ENCODE measurements around the gene TRIM32. TPM values are rescaled to one million over a fixed set of nuclear protein-coding genes. Genes with fewer than 3 reads are reported as not detected.

TRIM32 gene
- polyA plus RNA-seq, 1 experiment, result 35.1 TPM

DNA sequence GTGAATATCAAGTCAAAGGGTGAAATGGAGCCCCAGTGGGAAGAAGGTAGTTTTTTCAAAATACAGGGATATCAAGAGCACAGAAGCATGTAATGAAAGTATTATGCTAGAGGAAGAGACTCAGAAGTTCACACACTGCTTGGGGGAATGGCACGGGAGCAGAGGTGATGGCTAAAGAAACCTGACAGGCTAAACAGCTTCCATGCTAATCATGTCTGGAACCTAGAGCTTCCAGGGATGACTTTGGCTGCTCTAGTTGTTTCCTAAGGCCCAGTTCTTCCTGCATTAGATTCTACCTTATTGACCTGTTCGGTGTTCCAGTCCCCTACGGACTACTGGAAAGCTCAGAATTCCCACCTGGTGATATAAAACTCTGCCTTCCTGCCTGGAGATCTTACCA, 34.3 kb downstream of the TRIM32 start:
- no peak for DNase-seq (ENCODE audit: low read depth)
- CTCF ChIA-PET, result interaction anchor here (4.0 kb wide), 1 partner anchor 16 kb away, joined by 20 read pairs; no protein-coding TSS in a partner anchor
- POLR2A ChIA-PET, result no interaction called here
- no peaks in the 10 kb centered on the region for H3K27me3 ChIP-seq (ENCODE audit: control insufficient read depth, insufficient read depth, low read length)
- TF ChIP-seq, protein P1, sequence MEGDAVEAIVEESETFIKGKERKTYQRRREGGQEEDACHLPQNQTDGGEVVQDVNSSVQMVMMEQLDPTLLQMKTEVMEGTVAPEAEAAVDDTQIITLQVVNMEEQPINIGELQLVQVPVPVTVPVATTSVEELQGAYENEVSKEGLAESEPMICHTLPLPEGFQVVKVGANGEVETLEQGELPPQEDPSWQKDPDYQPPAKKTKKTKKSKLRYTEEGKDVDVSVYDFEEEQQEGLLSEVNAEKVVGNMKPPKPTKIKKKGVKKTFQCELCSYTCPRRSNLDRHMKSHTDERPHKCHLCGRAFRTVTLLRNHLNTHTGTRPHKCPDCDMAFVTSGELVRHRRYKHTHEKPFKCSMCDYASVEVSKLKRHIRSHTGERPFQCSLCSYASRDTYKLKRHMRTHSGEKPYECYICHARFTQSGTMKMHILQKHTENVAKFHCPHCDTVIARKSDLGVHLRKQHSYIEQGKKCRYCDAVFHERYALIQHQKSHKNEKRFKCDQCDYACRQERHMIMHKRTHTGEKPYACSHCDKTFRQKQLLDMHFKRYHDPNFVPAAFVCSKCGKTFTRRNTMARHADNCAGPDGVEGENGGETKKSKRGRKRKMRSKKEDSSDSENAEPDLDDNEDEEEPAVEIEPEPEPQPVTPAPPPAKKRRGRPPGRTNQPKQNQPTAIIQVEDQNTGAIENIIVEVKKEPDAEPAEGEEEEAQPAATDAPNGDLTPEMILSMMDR (IDR thresholded peaks at IDR 0.05; ENCODE audit: insufficient read depth, low read depth, low read length), result no peak
- H3K4me3 ChIP-seq (ENCODE audit: low read depth, low read length), result no peak overlapping the region
- H3K36me3 ChIP-seq (ENCODE audit: control insufficient read depth, insufficient read depth, low read length), result no peaks in the 10 kb centered on the region

GRCh38 chr9:116721944-116722343, 34.8 kb downstream of the TRIM32 start:
- no peak for DNase-seq (ENCODE audit: low read depth)
- TF ChIP-seq, protein P1 (IDR thresholded peaks at IDR 0.05; ENCODE audit: insufficient read depth, low read depth, low read length), result no peak
- no peaks in the 10 kb centered on the region for H3K36me3 ChIP-seq (ENCODE audit: control insufficient read depth, insufficient read depth, low read length)
- ChIA-PET CTCF (interaction anchor here (4.0 kb wide), 1 partner anchor 15 kb away, joined by 20 read pairs; no protein-coding TSS in a partner anchor), POLR2A (no interaction called here)
- H3K4me3 ChIP-seq (ENCODE audit: low read depth, low read length), result no peak overlapping the region
- H3K27me3 ChIP-seq (ENCODE audit: control insufficient read depth, insufficient read depth, low read length), result no peaks in the 10 kb centered on the region

DNA sequence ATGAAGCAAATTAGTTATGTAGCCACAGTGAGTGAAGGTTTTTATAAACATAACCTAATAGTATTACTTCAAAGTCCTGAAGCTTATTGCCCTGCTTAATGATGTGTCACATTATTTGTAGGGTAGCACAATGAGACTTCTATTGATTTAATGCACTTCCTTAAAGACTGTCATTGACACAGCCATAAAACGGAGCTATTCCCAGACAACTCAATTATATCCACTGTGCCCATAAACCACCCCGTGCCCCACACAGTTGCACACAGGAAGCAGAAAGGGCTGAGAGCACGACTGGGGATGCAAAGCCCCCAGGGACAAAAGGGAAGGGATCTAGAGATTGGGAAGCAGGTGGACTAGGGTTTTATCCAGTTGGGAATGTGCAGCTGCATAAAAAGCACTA, 37.0 kb downstream of the TRIM32 start:
- ChIA-PET CTCF (interaction anchor here (0.7 to 6.4 kb wide), 3 partner anchors 12 to 1574 kb away, joined by 3 to 75 read pairs (median 3); no protein-coding TSS in a partner anchor), POLR2A (no interaction called here)
- no peak for DNase-seq (ENCODE audit: low read depth)
- no peak overlapping the region for H3K4me3 ChIP-seq (ENCODE audit: low read depth, low read length)
- TF ChIP-seq, protein P1 (IDR thresholded peaks at IDR 0.05; ENCODE audit: insufficient read depth, low read depth, low read length), result no peak
- no peaks in the 10 kb centered on the region for H3K36me3 ChIP-seq (ENCODE audit: control insufficient read depth, insufficient read depth, low read length)
- H3K27me3 ChIP-seq (ENCODE audit: control insufficient read depth, insufficient read depth, low read length), result peaks cover 1% of the 10 kb centered on the region; the same call in 1 of the 2 replicates

DNA sequence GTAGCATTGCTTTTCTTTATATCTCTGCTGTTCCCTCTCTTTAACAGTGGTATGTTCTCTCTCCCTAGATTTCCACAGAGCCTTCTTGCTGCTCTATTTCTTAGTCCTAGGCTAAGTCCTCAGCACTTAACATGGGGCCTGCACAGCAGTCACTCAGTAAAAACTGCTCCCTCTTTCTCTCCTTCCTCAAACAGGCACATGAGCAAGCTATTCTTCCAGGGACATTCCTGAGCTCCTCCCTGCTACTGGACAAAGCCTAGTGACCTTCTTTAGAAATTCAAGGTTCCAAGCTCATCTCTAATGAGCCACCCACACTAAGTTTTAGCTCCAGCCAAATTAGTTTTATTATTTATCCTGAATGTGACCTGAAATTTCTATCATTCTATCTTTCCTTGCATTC, 39.5 kb downstream of the TRIM32 start:
- CTCF ChIA-PET, result interaction anchor here (0.6 to 6.4 kb wide), 5 partner anchors 11 to 943 kb away, joined by 3 to 75 read pairs (median 4); no protein-coding TSS in a partner anchor

GRCh38 chr9:116733010-116733641, 46.0 kb downstream of the TRIM32 start:
- Histone ChIP-seq H3K4me3 (ENCODE audit: low read depth, low read length) (no peak overlapping the region), H3K27me3 (ENCODE audit: control insufficient read depth, insufficient read depth, low read length) (peaks cover 1% of the 10 kb centered on the region; the same call in 1 of the 2 replicates), H3K36me3 (ENCODE audit: control insufficient read depth, insufficient read depth, low read length) (no peaks in the 10 kb centered on the region)
- no peak for DNase-seq (ENCODE audit: low read depth)
- TF ChIP-seq, protein P1 (IDR thresholded peaks at IDR 0.05; ENCODE audit: insufficient read depth, low read depth, low read length), result no peak
- CTCF ChIA-PET, result no interaction called here
- POLR2A ChIA-PET, result no interaction called here

More for the DNA sequence above, 39.5 kb downstream of the TRIM32 start:
- POLR2A ChIA-PET, result interaction anchor here (0.7 kb wide), 1 partner anchor 652 kb away, joined by 4 read pairs; no protein-coding TSS in a partner anchor
- Histone ChIP-seq H3K4me3 (ENCODE audit: low read depth, low read length) (no peak overlapping the region), H3K27me3 (ENCODE audit: control insufficient read depth, insufficient read depth, low read length) (peaks cover 1% of the 10 kb centered on the region; the same call in 1 of the 2 replicates), H3K36me3 (ENCODE audit: control insufficient read depth, insufficient read depth, low read length) (no peaks in the 10 kb centered on the region)
- TF ChIP-seq, protein P1 (IDR thresholded peaks at IDR 0.05; ENCODE audit: insufficient read depth, low read depth, low read length), result no peak
- DNase-seq (ENCODE audit: low read depth), result no peak
